Retinal pigment epithelial cell (primary cell): ENCODE data around the gene CHTF18.
"Not testable (repeated sequence)": the region's sequence is repeated elsewhere in the genome, so short reads cannot be mapped to it uniquely, and the experiment has no call there.

Experiments used
- DNase-seq: peaks from one replicate; pipeline ENCODE4 v3.0.0-alpha.2; 2010; ENCODE audit warnings: low read depth
- H3K4me3 ChIP-seq: 2 replicates; pipeline ENCODE4 v1.5.1; 2011; ENCODE audit warnings: mild to moderate bottlenecking, low read length, control low read depth, moderate library complexity
- TF ChIP-seq, protein P1 (sequence below): conservative IDR thresholded peaks from 2 replicates; pipeline ENCODE4 v1.5.1; 2011; ENCODE audit warnings: low read depth, low read length, control low read depth, inconsistent platforms

Gene CHTF18

DNA sequence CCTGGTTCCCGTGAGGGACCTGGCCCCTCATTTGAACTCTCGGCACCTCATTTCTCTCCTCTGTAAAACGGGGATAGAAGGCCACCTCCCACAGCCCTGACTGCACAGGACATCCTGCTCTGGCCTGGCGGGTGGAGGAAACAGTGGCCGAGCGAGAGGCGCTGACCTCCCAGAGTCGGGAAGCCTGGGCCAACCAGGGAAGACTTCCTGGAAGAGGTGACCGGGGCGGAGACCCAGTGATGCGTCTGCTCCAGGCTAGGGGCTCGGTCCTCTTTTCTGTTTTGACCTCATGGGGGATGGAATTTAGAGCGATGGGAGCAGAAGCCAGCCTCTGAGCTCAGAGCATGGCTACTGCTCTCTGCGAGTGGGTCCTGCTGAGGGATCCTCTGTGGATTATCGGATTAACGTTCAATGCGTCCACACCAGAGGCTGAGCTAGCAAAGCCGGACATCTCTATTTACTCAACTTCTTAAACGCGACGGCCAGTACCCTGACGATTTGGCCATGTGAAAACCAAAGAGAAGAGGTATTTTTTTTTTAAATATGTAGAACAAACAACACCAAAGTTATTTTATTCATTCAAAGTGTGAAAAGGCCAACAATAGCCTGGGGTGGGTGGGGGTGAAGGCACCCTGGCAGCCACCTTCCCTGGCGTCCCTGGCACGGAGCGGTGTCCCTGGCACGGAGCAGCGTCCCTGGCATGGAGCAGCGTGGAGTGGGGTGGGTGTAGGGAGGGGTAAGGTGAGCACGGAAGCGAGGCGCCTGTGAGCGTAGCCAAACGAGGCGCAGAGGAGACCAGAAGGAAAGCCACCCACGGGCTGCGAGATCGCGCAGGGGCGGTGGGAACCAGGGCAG lies 37.0 kb upstream of the CHTF18 start:
- TF ChIP-seq, protein P1, sequence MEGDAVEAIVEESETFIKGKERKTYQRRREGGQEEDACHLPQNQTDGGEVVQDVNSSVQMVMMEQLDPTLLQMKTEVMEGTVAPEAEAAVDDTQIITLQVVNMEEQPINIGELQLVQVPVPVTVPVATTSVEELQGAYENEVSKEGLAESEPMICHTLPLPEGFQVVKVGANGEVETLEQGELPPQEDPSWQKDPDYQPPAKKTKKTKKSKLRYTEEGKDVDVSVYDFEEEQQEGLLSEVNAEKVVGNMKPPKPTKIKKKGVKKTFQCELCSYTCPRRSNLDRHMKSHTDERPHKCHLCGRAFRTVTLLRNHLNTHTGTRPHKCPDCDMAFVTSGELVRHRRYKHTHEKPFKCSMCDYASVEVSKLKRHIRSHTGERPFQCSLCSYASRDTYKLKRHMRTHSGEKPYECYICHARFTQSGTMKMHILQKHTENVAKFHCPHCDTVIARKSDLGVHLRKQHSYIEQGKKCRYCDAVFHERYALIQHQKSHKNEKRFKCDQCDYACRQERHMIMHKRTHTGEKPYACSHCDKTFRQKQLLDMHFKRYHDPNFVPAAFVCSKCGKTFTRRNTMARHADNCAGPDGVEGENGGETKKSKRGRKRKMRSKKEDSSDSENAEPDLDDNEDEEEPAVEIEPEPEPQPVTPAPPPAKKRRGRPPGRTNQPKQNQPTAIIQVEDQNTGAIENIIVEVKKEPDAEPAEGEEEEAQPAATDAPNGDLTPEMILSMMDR, result no peak
- no peak for DNase-seq
- H3K4me3 ChIP-seq, result no peak overlapping the region

- no peak for DNase-seq
- TF ChIP-seq, protein P1, result no peak
- no peak overlapping the region for H3K4me3 ChIP-seq
These were observed 36.5 kb upstream of the CHTF18 start for GRCh38 chr16:752007-752312.

GRCh38 chr16:754121-754607 lies 34.3 kb upstream of the CHTF18 start:
- DNase-seq, H3K4me3 ChIP-seq: not testable (repeated sequence)

- H3K4me3 ChIP-seq, result no peak overlapping the region
- TF ChIP-seq, protein P1, result no peak
- DNase-seq, result no peak
These were observed 33.8 kb upstream of the CHTF18 start for GRCh38 chr16:754656-755055.

DNA sequence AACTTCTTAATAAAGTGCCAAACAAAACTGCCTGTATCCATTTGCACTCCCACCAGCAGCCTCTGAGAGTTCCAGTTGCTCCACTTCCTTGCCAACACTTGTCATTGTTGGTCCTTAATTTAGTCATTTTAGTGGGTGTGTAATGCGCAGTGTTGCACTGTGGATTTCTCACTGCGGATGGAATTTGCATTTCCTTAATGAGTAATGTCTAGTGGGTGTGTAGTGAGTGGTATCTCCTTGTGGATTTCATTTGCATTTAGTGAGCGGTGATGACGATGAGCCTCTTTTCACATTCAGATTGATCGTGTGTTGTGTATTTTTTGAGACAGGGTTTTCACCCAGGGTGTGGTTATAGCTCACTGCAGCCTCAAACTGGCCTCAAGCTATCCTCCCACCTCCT lies 32.0 kb upstream of the CHTF18 start:
- no peak overlapping the region for H3K4me3 ChIP-seq
- TF ChIP-seq, protein P1, result no peak

DNA sequence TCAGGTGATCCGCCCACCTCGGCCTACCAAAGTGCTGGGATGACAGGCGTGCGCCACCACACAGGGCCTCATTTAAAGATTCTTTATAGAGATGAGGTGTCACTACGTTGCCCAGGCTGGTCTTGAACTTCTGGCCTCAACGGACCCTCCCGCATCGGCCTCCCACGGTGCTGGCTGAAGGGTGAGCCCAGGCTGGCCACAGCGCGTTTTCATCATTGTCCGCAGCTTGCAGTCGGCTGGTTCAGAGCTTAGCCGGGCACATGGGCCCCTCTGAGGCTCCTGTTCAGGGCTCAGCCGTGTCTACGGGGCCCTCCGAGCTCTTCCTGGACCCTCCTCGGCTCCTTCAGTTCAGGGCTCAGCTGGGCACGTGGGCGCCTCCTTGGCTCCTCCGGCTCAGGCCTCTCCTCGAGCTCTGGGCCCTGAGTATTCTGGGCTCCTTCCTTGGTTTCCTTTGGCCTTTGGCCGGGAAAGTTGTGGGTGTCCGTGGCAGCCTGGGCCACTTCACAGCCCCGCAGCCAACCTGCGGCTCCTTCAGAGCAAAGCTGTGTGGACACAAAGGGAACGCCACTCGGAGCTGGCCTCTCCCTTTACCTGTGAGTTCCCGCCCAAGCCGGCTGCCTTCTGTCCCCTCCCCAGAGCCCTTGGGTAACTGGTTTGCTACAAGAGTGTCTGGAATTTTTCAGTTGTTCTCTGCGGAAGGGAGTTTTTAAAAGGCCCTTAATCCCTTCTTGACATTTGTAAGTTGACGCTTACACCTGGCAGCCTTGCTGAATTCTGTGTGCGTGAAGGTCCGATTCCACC lies 29.1 kb upstream of the CHTF18 start:
- TF ChIP-seq, protein P1, result no peak
- no peak overlapping the region for H3K4me3 ChIP-seq
- no peak for DNase-seq

More for the DNA sequence above, 32.0 kb upstream of the CHTF18 start:
- DNase-seq, result no peak

GRCh38 chr16:760065-760464 lies 28.4 kb upstream of the CHTF18 start:
- no peak for DNase-seq
- TF ChIP-seq, protein P1, result no peak
- H3K4me3 ChIP-seq, result no peak overlapping the region
